Mesothelial cell of epicardium (in vitro differentiated cells): ENCODE data around the gene GTF2IRD2. TPM values are rescaled to one million over a fixed set of nuclear protein-coding genes. Genes with fewer than 3 reads are reported as not detected.
"Not testable (repeated sequence)": the region's sequence is repeated elsewhere in the genome, so short reads cannot be mapped to it uniquely, and the experiment has no call there.

Experiments
- DNase-seq, 2 experiments: peaks; one replicate each; pipeline ENCODE4 v3.0.0; 2021; ENCODE audit warnings: low spot score in 2 of 2; ENCODE audit not compliant: unreplicated experiment in 2 of 2
- H3K27ac Mint-ChIP-seq: 2 replicates; pipeline ENCODE4 v1.8.0; 2021; ENCODE audit warnings: mixed read lengths
- H3K27me3 Mint-ChIP-seq: 2 replicates; pipeline ENCODE4 v1.8.0; 2021; ENCODE audit warnings: low read depth, mixed read lengths
- H3K36me3 Mint-ChIP-seq: 2 replicates; pipeline ENCODE4 v1.8.0; 2021; ENCODE audit warnings: mixed read lengths
- H3K4me1 Mint-ChIP-seq: 2 replicates; pipeline ENCODE4 v1.8.0; 2021; ENCODE audit warnings: mixed read lengths
- H3K4me3 Mint-ChIP-seq: 2 replicates; pipeline ENCODE4 v1.8.0; 2021; ENCODE audit warnings: mild to moderate bottlenecking, moderate library complexity, mixed read lengths
- H3K9me3 Mint-ChIP-seq: 2 replicates; pipeline ENCODE4 v1.8.0; 2021; ENCODE audit warnings: mixed read lengths
- total RNA-seq: library from RNA; stranded (reverse); gene quantifications from 3 replicates; pipeline ENCODE4 v1.2.1, GENCODE V29; 2021

Gene GTF2IRD2
- total RNA-seq: 36.4 to 41.5 TPM (median 38.4 TPM) in 3 replicates

- peak; percentile 25 to 55 for DNase-seq
- not testable (repeated sequence) for H3K4me1 Mint-ChIP-seq, H3K27me3 Mint-ChIP-seq, H3K9me3 Mint-ChIP-seq, H3K36me3 Mint-ChIP-seq
- Mint-ChIP-seq H3K4me3 (peak within 1 kb of the TSS; percentile 51), H3K27ac (peak within 1 kb of the TSS; percentile 53)
Observed at GRCh38 chr7:74850833-74851721, at the start of gene GTF2IRD2. TSS of gene GTF2IRD2 (minus strand) at chr7:74851605. CDS start at chr7:74836378, 15,227 bp downstream.

DNA sequence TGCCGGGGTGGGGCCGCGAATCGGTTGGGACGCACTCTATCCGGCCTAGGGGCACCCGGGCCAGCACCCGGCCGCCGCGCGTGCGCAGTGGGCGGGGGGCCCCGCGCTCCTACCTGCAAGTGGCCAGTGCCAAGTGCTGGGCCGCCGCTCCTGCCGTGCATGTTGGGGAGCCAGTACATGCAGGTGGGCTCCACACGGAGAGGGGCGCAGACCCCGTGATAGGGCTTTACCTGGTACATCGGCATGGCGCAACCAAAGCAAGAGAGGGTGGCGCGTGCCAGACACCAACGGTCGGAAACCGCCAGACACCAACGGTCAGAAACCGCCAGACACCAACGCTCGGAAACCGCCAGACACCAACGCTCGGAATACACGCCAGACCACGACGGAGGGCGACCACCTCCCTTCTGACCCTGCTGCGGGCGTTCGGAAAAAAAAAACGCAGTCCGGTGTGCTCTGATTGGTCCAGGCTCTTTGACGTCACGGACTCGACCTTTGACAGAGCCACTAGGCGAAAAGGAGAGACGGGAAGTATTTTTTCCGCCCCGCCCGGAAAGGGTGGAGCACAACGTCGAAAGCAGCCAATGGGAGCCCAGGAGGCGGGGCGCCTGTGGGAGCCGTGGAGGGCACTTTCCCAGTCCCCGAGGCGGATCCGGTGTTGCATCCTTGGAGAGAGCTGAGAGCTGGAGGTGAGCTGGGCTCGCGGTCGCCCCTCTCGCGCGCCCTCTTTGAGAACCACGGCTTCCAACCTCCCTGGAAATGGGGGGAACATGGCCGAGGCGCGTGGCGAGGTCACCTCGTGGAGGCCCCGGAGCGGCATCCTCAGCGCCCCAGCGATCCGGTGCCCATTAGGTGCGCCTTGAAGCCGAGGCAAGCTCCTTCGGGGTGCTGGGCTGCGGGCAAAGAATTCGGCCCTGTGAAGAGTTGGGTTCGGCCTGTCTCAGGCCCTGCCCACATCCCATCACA lies 39.0 kb upstream of the GTF2IRD2 start:
- H3K36me3 Mint-ChIP-seq, H3K27me3 Mint-ChIP-seq, H3K4me1 Mint-ChIP-seq, H3K9me3 Mint-ChIP-seq: not testable (repeated sequence)
- Mint-ChIP-seq H3K27ac (peak overlapping the region; percentile 90), H3K4me3 (peak overlapping the region; percentile 74)
- peak; percentile 70 to 85 for DNase-seq

- DNase-seq, H3K9me3 Mint-ChIP-seq, H3K27me3 Mint-ChIP-seq, H3K27ac Mint-ChIP-seq, H3K36me3 Mint-ChIP-seq, H3K4me1 Mint-ChIP-seq: not testable (repeated sequence)
- H3K4me3 Mint-ChIP-seq: peak overlapping the region; percentile 47
Observed at GRCh38 chr7:74889518-74890129, 38.2 kb upstream of the GTF2IRD2 start.

- H3K27ac Mint-ChIP-seq, H3K4me1 Mint-ChIP-seq, H3K4me3 Mint-ChIP-seq, H3K27me3 Mint-ChIP-seq, H3K9me3 Mint-ChIP-seq, DNase-seq, H3K36me3 Mint-ChIP-seq: not testable (repeated sequence)
Observed at GRCh38 chr7:74885295-74885694, 33.9 kb upstream of the GTF2IRD2 start.

DNA sequence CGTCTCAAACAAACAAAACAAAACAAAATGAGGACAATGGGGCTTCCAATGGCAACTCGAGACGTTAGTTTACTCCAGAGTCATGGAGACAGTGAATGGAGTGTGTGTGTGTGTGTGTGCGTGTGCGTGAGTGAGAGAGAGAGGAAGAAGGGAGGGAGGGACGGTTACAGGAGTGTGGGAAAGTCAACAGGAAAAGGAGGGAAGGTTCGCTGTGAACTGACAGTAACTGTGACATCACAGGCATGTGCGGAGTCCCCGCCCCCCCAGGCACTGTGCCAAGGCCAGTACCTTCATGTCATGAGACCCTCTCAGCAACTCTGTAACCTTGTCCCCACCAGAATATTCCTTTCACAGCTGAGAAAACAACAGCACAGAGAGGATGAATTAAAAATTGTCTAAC lies 30.7 kb upstream of the GTF2IRD2 start:
- H3K27me3 Mint-ChIP-seq, DNase-seq, H3K9me3 Mint-ChIP-seq, H3K4me1 Mint-ChIP-seq, H3K4me3 Mint-ChIP-seq, H3K36me3 Mint-ChIP-seq: not testable (repeated sequence)
- peak overlapping the region; percentile 12 for H3K27ac Mint-ChIP-seq

DNA sequence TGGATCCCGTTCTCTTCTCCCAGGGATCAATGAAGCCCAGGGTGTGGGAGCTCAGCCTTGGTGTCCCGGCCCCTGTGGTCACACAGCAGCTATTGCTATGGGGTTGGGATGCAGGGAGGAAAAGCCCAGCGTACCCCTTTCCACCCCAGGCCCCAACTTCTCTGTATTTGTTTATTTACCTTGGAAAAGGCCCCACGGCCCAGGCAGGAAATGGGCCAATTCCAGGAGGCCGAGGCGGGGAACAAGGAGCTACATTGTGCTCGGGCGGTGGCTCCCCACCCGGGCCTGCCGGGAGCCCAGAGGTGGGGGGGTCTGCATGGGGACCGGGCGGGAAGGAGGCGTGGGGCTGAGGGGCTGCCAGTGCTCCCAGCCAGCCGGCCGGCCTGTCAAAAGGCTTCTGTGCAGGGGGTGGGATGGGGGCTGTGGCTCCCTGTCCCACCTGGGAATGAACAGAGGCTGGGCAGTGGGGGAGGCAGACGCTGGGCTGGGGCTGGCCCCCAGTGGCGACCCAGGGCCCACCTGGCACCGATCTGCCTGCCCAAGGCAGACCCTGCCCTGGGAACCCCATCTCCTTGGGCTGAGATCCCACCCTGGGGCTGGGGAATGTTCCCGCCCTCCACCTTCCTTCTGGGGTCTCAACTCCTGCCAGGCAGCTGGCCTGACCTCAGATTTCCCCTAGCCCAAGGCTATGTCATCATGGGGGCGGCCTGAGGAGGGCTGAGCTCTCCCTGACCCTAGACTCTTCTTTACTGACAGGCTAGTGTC lies 23.5 kb upstream of the GTF2IRD2 start:
- not testable (repeated sequence) for DNase-seq, H3K4me3 Mint-ChIP-seq, H3K27me3 Mint-ChIP-seq

DNA sequence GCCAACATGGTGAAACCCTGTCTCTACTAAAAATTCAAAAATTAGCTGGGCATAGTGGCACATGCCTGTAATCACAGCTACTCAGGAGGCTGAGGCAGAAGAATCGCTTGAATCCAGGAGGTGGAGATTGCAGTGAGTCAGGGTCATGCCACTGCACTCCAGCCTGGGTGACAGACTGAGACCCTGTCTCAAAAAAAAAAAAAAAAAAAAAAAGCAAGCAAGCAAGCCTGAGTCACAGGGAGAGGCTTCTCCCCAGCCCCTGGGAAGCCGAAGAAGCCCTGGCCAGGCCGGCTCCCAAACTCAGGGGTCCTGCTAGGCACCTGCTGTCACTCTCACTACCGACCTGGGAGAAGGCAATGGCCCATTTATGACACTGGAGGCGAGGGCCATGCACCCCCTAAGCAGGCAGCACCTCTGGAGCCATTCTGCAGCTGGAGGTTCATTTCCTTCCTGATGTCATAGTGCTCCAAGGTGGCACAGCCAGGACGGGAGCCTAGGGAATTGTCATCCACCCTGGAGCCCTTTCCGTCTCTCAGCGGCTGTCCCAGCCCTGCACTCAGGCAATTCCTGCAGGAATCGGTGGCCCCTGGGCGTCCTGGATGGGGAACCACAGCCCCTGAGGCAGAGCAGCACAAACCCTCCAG lies 22.8 kb upstream of the GTF2IRD2 start:
- not testable (repeated sequence) for H3K4me3 Mint-ChIP-seq, H3K27me3 Mint-ChIP-seq, H3K27ac Mint-ChIP-seq, DNase-seq, H3K4me1 Mint-ChIP-seq, H3K36me3 Mint-ChIP-seq, H3K9me3 Mint-ChIP-seq

More for the DNA sequence above, 23.5 kb upstream of the GTF2IRD2 start:
- not testable (repeated sequence) for H3K9me3 Mint-ChIP-seq, H3K4me1 Mint-ChIP-seq, H3K36me3 Mint-ChIP-seq, H3K27ac Mint-ChIP-seq

- H3K36me3 Mint-ChIP-seq, H3K27me3 Mint-ChIP-seq, DNase-seq: not testable (repeated sequence)
Observed at GRCh38 chr7:74872542-74872941, 21.1 kb upstream of the GTF2IRD2 start.

DNA sequence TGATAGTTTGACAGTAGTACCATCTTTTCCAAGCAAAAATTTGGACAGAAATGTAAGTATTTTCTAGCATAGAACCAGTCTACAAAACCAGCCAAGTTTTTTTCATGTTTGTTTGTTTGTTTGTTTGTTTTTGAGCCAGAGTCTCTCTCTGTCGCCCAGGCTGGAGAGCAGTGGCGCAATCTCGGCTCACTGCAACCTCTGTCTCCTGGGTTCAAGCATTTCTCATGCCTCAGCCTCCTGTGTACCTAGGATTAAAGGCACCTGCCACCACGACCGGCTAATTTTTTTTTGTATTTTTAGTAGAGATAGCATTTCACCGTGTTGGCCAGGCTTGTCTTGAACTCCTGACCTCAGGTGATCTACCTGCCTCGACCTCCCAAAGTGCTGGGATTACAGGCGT lies 14.4 kb upstream of the GTF2IRD2 start:
- H3K4me3 Mint-ChIP-seq, H3K36me3 Mint-ChIP-seq, H3K4me1 Mint-ChIP-seq, DNase-seq, H3K27me3 Mint-ChIP-seq, H3K27ac Mint-ChIP-seq, H3K9me3 Mint-ChIP-seq: not testable (repeated sequence)

More at GRCh38 chr7:74872542-74872941, 21.1 kb upstream of the GTF2IRD2 start:
- H3K4me1 Mint-ChIP-seq, H3K27ac Mint-ChIP-seq, H3K9me3 Mint-ChIP-seq, H3K4me3 Mint-ChIP-seq: not testable (repeated sequence)

DNA sequence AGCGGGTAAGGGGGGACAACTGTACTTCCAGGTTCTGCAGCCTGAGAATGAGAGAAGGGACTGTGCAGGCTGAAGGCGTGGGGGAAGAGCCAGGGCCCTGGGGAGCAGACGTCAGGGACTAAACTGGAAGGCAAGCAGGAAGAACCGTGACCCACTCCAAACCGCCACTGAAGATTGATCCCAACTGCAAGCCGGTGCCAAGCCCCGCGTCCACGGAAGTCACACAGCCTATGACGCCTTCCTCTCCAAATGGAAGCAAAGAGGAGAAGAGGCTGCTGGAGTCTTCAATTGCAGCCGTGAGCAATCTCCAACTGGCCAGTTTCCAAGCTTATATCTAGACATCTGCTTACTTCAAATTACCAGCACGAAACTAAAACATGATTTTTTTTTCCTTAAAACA lies 1.6 kb downstream of the GTF2IRD2 start:
- not testable (repeated sequence) for H3K4me1 Mint-ChIP-seq, DNase-seq, H3K27ac Mint-ChIP-seq, H3K36me3 Mint-ChIP-seq, H3K27me3 Mint-ChIP-seq, H3K9me3 Mint-ChIP-seq, H3K4me3 Mint-ChIP-seq

DNA sequence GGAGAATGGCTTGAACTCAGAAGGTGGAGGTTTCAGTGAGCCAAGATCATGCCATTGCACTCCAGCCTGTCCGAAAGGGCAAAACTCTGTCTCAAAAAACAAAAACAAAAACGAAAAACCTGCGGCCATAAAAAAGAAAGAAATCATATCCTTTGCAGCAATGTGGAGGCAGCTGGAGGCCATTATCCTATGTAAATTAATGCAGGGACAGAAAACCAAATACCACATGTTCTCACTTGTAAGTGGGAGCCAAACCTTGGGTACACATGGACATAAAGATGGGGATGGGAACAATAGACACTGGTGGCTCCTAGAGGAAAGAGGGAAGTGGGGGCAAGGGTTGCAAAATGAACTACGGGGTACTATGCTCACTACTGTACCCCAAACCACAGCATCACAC lies 21.0 kb downstream of the GTF2IRD2 start:
- not testable (repeated sequence) for H3K36me3 Mint-ChIP-seq, H3K27me3 Mint-ChIP-seq, H3K9me3 Mint-ChIP-seq, H3K4me3 Mint-ChIP-seq, H3K27ac Mint-ChIP-seq, H3K4me1 Mint-ChIP-seq, DNase-seq

DNA sequence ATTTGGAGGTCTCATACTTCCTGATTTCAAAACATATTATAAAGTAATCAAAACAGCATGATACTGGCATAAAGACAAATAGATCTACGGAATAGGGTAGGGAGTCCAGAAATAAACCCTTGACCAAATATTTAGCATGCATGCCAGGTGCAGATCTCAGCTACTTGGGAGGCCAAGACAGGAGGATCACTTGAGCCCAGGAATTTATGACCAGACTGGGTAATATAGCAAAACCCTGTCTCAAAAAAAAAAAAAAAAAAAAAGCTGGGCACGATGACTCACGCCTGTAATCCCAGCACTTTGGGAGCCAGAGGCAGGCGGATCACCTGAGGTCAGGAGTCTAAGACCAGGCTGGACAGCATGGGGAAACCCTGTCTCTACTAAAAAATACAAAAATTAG lies 21.4 kb downstream of the GTF2IRD2 start:
- not testable (repeated sequence) for H3K4me3 Mint-ChIP-seq, DNase-seq, H3K36me3 Mint-ChIP-seq, H3K27ac Mint-ChIP-seq, H3K9me3 Mint-ChIP-seq, H3K4me1 Mint-ChIP-seq, H3K27me3 Mint-ChIP-seq

GRCh38 chr7:74821259-74821658 lies 30.1 kb downstream of the GTF2IRD2 start:
- not testable (repeated sequence) for DNase-seq, H3K9me3 Mint-ChIP-seq, H3K4me1 Mint-ChIP-seq, H3K27ac Mint-ChIP-seq, H3K36me3 Mint-ChIP-seq, H3K4me3 Mint-ChIP-seq, H3K27me3 Mint-ChIP-seq
